Epithelial cell of proximal tubule (primary cell): ENCODE measurements around the gene NDST3. TPM values are rescaled to one million over a fixed set of nuclear protein-coding genes. Genes with fewer than 3 reads are reported as not detected.
A peak's percentile ranks its signal among the peaks of the same experiment; 100 is the strongest.

Experiments
- DNase-seq: peaks from one replicate; pipeline ENCODE4 v3.0.0-alpha.2; 2011; ENCODE audit warnings: low read depth
- H3K4me3 ChIP-seq: 2 replicates; pipeline ENCODE4 v1.5.1; 2011; ENCODE audit warnings: low read depth, mild to moderate bottlenecking, low read length
- CTCF ChIP-seq: conservative IDR thresholded peaks from 2 replicates; pipeline ENCODE4 v1.5.1; 2012; ENCODE audit warnings: low read depth, mild to moderate bottlenecking, low read length
- total RNA-seq: library from RNA; depleted of rRNA; stranded (reverse); fragments of >200 nt; gene quantifications from 2 replicates; pipeline ENCODE4 v1.2.3, GENCODE V29; 2015

NDST3 gene
- total RNA-seq, 1 donor from 2014 or later = not detected

GRCh38 chr4:118206627-118207026, 172.3 kb downstream of the NDST3 start:
- no peak for TF ChIP-seq CTCF
- DNase-seq = no peak
- H3K4me3 ChIP-seq = no peak overlapping the region

DNA sequence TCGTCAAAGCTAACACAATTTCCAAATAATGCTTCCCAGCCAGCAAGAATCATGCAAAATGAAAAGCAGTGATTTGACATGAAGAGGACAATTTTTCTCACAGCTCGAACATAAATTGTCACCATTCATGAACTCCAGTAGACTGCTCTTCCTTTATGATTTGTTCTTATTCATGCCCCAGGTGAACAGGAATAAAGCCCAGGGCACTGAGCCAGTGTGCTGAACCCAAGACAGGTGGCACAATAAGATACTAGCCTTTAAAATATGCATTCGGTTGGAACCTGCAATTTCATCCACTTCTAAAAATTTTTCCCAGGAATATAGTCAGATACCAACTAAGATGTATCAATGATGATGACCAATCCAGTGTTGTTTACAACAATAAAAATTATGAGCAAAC, 178.8 kb downstream of the NDST3 start:
- DNase-seq = no peak
- no peak for TF ChIP-seq CTCF
- no peak overlapping the region for H3K4me3 ChIP-seq

GRCh38 chr4:118215826-118216225, 181.5 kb downstream of the NDST3 start:
- no peak overlapping the region for H3K4me3 ChIP-seq
- DNase-seq = no peak
- TF ChIP-seq CTCF = no peak

GRCh38 chr4:118221227-118221800, 187.0 kb downstream of the NDST3 start:
- no peak for DNase-seq
- H3K4me3 ChIP-seq = no peak overlapping the region
- TF ChIP-seq CTCF = no peak

DNA sequence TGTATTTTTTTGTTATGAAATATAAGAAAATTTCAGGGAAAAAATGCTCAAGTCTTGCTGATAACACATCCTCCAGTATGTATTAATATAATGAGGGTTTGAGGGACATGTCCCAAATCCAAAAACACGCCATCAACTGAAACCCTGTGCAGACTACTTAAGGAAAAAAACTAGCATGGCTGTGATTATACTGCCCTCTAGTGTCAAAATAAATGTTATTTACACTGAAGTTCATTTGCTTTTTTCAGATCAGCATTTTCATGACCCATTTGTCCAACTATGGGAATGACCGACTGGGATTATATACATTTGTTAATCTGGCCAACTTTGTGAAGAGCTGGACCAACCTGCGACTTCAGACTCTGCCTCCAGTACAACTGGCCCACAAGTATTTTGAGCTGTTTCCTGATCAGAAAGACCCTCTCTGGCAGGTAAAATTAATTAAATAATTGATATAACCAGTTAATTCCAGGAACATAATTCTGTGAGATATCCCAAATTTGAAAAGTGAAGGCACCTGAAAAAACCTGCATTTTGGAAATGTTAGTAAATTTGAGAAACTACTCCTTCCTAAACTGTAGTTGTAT, 190.1 kb downstream of the NDST3 start:
- peak; percentile 66 for TF ChIP-seq CTCF
- H3K4me3 ChIP-seq = no peak overlapping the region
- DNase-seq = peak; percentile 20

DNA sequence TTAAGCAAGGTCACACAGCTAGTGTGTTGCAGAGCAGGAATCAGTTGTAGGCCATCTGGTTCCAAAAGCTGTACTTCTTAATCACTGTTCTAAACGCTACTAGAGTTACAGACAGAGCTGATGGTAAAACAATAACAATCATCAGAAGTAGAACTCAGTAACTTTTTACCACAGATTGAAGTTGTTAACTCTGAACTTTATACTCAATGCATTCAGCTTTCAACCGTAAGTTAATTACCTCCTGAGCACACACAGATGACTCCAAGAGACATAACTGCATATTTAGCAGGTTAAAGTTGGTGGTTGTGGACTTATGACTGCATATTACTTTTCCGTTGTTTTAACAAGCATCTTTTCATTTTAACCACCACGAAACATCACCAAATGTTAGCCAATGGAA, 191.2 kb downstream of the NDST3 start:
- TF ChIP-seq CTCF = no peak
- no peak overlapping the region for H3K4me3 ChIP-seq

GRCh38 chr4:118226311-118227010, 192.2 kb downstream of the NDST3 start:
- TF ChIP-seq CTCF = no peak
- DNase-seq = no peak
- H3K4me3 ChIP-seq = no peak overlapping the region

More for the DNA sequence above, 191.2 kb downstream of the NDST3 start:
- DNase-seq = no peak
